Stimulated activated naive B cell treated with anti-CD40 and anti-IgM and Interleukin-4, amounts not matched to agents 10 μg/mL and 1 μg/mL and 100 μg/mL, for 72 hours (primary cell): ENCODE measurements around the gene PEX14.

Source experiments
- ATAC-seq, 2 donors: fragments of 150-1000 bp; cut with Tn5 transposase; replicated peaks; 2 replicates each; pipeline ENCODE4 v1.10.0; 2021; ENCODE audit warnings: moderate library complexity in 1 of 2
- DNase-seq: peaks from one replicate; pipeline ENCODE4 v3.0.0; 2021
- H3K27ac Mint-ChIP-seq: one replicate; pipeline ENCODE4 v1.8.0; 2022; ENCODE audit warnings: mild to moderate bottlenecking, mixed read lengths
- H3K27me3 Mint-ChIP-seq, 2 donors: one replicate each; pipeline ENCODE4 v1.8.0; 2022; ENCODE audit warnings: mixed read lengths in 2 of 2
- H3K36me3 Mint-ChIP-seq, 2 donors: one replicate each; pipeline ENCODE4 v1.8.0; 2022; ENCODE audit warnings: mixed read lengths in 2 of 2, mild to moderate bottlenecking in 1 of 2
- H3K4me1 Mint-ChIP-seq, 2 donors: one replicate each; pipeline ENCODE4 v1.8.0; 2022; ENCODE audit warnings: mixed read lengths in 2 of 2, mild to moderate bottlenecking in 1 of 2
- H3K4me3 Mint-ChIP-seq, 2 donors: one replicate each; pipeline ENCODE4 v1.8.0; 2022; ENCODE audit warnings: mild to moderate bottlenecking in 2 of 2, mixed read lengths in 2 of 2, moderate library complexity in 1 of 2
- H3K9me3 Mint-ChIP-seq, 2 donors: one replicate each; pipeline ENCODE4 v1.8.0; 2022; ENCODE audit warnings: mixed read lengths in 2 of 2, mild to moderate bottlenecking in 1 of 2

PEX14 gene

DNA sequence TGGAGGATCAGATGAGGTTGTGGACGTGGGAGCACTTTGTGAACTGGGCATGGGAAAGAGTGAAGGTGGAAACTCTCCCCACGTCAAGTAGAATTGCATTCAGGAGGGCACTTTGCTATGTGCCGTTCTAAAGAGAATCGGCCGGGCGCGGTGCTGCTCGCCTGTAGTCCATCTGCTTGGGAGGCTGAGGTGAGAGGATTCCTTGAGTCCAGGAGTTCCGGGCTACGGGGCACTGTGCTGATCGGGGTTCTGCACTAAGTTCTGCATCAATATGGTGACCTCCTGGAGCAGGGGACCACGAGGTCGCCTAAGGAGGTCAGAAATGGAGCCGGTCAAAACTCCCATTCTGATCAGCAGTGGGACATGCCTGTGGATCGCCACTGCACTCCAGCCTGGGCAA, 141.9 kb downstream of the PEX14 start:
- Mint-ChIP-seq H3K27me3 (no peaks in the 10 kb centered on the region), H3K4me3 (no peak overlapping the region), H3K4me1 (no peaks in the 10 kb centered on the region), H3K36me3 (peaks cover 4 to 26% of the 10 kb centered on the region in 2 donors), H3K9me3 (no peaks in the 10 kb centered on the region), H3K27ac (no peak overlapping the region)
- ATAC-seq, result no peak
- DNase-seq, result no peak

DNA sequence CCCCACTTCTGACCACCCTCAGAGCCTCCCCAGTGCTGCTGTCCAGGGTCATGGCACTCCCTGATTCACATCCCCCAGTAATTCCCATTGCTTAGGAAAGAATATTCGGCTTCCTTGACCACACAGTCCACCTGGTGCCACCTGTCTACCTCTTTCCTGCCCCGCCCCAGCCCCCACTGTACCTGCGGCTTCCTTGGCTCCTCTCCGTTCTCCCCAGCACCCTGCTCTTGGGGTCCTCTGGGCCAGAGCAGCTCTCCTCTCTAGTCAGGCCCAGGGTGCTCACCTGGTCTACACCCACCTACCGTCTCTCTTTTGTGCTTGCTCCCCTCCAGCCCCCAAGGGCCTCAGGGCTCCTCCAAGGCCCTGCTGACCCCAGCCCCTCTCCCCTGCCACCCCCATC, 142.6 kb downstream of the PEX14 start:
- Mint-ChIP-seq H3K9me3 (no peaks in the 10 kb centered on the region), H3K4me3 (no peak overlapping the region), H3K27ac (no peak overlapping the region), H3K4me1 (no peaks in the 10 kb centered on the region), H3K36me3 (peaks cover 7 to 30% of the 10 kb centered on the region in 2 donors), H3K27me3 (no peaks in the 10 kb centered on the region)
- DNase-seq (no peak), ATAC-seq (no peak)

DNA sequence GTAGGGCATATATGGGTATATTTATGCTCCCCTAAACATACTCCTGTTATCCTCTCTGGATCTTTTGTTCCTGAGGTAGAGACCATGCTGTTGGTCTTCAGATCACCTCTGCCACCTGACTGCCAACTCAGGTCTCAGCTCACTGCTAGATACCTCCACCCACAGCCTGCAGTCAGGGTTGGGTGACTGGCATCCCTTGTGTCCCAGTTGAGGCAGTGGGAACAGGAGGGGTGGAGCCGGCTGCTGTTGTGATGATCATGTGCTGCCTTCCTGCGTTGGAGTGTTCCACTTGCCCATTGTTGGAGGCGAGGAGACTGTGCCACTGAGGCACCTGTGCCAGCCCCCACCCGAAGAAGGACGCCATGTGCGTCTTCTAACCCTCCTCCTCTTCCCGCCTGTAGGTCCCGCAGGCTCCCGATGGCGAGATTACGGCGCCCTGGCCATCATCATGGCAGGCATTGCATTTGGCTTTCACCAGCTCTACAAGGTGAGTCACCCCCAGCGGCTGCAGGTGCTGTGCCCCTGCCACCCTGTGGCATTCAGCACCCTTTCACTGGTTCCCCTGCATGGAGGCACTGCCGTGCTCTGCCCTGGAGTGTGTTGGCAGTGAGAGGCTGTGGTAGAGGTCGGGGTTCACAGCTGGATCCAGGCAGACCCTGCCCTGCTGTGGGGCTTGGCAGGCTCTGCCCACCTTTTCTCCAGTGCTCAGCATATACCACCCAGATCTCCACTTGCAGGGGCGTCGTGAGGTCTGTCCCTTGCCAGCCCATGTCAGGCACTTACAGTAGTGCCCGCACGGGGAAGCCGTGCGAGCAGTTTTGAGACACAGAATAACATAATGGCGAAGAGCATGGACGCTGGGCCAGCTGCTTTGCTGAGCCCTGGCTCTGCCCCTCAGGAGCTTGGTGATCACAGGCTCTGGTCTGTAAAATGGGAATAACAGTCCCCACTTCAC, 143.5 kb downstream of the PEX14 start:
- H3K9me3 Mint-ChIP-seq, result no peaks in the 10 kb centered on the region

DNA sequence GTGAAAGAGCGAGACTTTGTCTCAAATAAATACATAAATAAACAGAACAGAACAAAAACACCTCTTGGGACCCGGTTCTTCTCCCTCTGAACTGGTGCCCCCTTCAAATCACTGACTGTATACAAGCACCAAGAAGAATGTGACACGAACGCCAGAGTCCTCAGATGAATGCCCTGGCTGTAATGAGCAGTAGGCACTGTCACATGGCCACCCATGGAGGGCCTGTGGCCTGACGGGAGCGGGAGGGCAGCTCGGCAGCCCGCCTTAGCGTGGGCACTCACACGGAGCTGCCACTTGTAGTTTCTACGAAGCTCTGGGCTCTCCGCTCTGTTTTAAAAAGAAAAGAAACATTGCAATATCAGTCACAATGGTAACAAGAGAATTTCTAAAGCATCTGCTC, 146.0 kb downstream of the PEX14 start:
- H3K27ac Mint-ChIP-seq, result no peak overlapping the region
- no peaks in the 10 kb centered on the region for H3K9me3 Mint-ChIP-seq
- H3K36me3 Mint-ChIP-seq, result peaks cover 18 to 31% of the 10 kb centered on the region in 2 donors
- DNase-seq (no peak), ATAC-seq (no peak)
- no peaks in the 10 kb centered on the region for H3K27me3 Mint-ChIP-seq
- no peaks in the 10 kb centered on the region for H3K4me1 Mint-ChIP-seq
- no peak overlapping the region for H3K4me3 Mint-ChIP-seq

More for the DNA sequence above, 143.5 kb downstream of the PEX14 start:
- Mint-ChIP-seq H3K27me3 (no peaks in the 10 kb centered on the region), H3K4me3 (no peak overlapping the region), H3K27ac (no peak overlapping the region), H3K4me1 (no peaks in the 10 kb centered on the region), H3K36me3 (peaks cover 9 to 26% of the 10 kb centered on the region in 2 donors)
- no peak for DNase-seq
- no peak for ATAC-seq

DNA sequence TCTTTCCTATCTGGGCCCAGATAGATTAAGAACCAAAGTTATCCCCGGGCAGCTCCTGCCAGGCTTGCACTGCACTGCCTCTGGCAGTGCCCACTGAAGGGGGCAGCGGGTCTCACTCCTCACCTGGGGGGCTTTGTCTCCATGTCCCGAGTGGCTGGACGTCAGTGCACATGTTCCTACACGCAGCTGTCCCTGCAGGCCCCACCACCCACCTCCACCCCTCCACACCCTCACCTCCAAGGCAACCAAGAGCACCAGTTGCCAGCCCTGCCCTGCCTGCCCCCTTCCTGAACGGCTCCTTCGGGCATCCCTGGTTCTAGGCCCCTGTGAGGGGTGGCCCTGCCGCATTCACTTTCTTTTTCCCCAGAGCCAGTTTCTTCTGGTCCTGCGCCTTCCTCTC, 147.2 kb downstream of the PEX14 start:
- ATAC-seq, result no peak
- Mint-ChIP-seq H3K4me1 (no peaks in the 10 kb centered on the region), H3K36me3 (peaks cover 18 to 33% of the 10 kb centered on the region in 2 donors), H3K27me3 (no peaks in the 10 kb centered on the region), H3K27ac (no peak overlapping the region), H3K4me3 (no peak overlapping the region), H3K9me3 (no peaks in the 10 kb centered on the region)
- no peak for DNase-seq

GRCh38 chr1:10622910-10623685, 148.3 kb downstream of the PEX14 start:
- H3K4me3 Mint-ChIP-seq, result no peak overlapping the region
- H3K9me3 Mint-ChIP-seq, result no peaks in the 10 kb centered on the region
- H3K27me3 Mint-ChIP-seq, result no peaks in the 10 kb centered on the region
- ATAC-seq (no peak), DNase-seq (no peak)
- no peaks in the 10 kb centered on the region for H3K4me1 Mint-ChIP-seq
- H3K27ac Mint-ChIP-seq, result no peak overlapping the region
- peaks cover 22 to 26% of the 10 kb centered on the region in 2 donors for H3K36me3 Mint-ChIP-seq

- Mint-ChIP-seq H3K27ac (no peak overlapping the region), H3K4me3 (no peak overlapping the region), H3K9me3 (no peaks in the 10 kb centered on the region), H3K4me1 (no peaks in the 10 kb centered on the region), H3K27me3 (no peaks in the 10 kb centered on the region), H3K36me3 (peaks cover 18 to 26% of the 10 kb centered on the region in 2 donors)
- ATAC-seq (no peak), DNase-seq (no peak)
Measured at GRCh38 chr1:10623686-10624145, 149.0 kb downstream of the PEX14 start.

DNA sequence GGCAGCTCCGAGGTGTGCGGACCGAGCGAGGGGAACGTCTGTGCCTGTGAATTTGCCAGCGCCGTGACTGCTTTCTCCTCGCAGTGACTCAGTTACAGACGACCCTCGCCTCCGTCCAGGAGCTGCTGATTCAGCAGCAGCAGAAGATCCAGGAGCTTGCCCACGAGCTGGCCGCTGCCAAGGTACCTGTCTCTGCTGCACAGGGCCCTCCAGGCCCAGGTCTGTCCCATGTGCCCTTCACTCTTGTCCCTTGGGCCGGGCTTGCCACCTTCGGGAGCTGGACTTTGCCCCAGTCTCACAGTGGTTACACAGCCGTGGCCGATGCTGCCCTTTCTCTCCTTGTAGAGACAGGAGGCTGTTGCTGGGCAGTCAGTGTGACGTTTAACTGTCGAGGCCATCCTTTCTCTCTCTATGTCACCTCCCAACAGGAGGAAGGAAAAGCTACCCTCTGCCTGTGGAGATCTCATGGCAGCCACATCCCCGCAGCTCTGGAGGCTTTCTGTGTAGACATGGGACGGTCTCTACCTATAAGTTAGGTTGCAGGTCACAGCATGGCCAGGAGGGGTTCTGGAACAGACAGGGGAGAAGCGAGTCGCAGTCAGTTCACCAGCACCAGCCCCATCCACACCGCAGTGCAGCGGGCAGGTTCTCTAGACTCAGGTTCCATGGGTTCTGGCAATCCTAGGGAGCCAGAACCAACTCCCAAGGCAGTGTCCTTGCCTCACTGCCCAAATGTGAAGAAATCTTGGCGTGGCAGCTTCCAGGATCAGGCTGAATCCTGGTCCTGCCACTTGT, 149.7 kb downstream of the PEX14 start:
- H3K4me1 Mint-ChIP-seq, result no peaks in the 10 kb centered on the region

GRCh38 chr1:10625076-10625475, 150.3 kb downstream of the PEX14 start:
- Mint-ChIP-seq H3K4me3 (no peak overlapping the region), H3K27ac (no peak overlapping the region), H3K4me1 (no peaks in the 10 kb centered on the region), H3K36me3 (peaks cover 24 to 32% of the 10 kb centered on the region in 2 donors), H3K27me3 (no peaks in the 10 kb centered on the region), H3K9me3 (no peaks in the 10 kb centered on the region)
- no peak for ATAC-seq
- no peak for DNase-seq

More for the DNA sequence above, 149.7 kb downstream of the PEX14 start:
- Mint-ChIP-seq H3K4me3 (no peak overlapping the region), H3K27me3 (no peaks in the 10 kb centered on the region), H3K36me3 (peaks cover 21 to 29% of the 10 kb centered on the region in 2 donors), H3K27ac (no peak overlapping the region), H3K9me3 (no peaks in the 10 kb centered on the region)
- DNase-seq, result no peak
- ATAC-seq, result no peak

DNA sequence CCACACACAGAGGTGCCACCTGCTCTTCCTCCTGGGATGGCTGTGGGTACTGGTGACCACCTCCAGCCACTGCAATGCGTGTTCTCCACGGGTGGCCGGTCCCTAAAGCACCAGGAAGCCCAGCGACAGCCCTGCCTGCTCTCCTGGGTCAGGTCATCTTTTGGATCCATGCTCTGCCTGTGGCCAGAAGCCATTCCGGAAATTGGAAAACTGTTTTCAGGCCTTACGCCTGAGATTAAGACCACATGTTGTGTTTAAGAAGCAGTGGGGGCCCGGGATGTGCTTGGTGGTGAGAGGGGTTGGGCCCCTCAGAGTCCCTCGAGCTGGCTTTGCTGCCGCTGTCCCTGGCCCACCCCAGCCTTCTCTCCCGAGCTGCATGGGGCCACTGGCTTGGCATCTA, 150.8 kb downstream of the PEX14 start:
- no peak for ATAC-seq
- DNase-seq, result no peak
- Mint-ChIP-seq H3K27ac (no peak overlapping the region), H3K4me3 (no peak overlapping the region), H3K36me3 (peaks cover 26 to 36% of the 10 kb centered on the region in 2 donors), H3K9me3 (no peaks in the 10 kb centered on the region), H3K4me1 (no peaks in the 10 kb centered on the region), H3K27me3 (no peaks in the 10 kb centered on the region)

DNA sequence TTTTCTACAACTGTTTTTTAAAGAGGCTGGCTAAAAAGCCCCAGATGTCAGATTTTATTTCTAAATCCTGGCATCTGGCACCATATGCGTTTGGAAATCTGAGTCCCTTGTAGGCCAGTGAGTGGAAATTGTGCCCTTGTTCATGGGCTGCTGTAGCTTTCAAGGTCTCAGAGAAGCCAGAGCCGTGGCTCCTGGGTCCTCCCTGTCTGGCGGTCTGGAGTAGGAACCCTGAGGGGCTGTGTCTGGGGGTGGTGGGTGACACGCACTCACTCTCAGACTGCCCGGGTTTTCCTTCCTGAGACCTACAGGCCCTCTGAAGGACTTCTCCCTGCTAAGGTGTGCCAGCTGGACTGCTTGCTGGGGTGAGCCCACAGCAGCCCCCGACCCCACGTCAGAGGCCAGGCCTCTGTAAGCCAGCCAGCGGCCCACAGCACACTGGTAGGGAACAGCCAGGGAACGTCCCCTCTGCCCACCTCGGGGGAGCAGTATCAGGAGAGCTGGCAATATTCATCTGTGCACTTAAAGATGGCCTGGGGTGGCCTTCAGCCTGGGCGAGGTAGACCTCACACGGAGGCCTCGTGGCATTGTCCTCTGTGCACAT, 151.5 kb downstream of the PEX14 start:
- DNase-seq, result no peak
- no peak for ATAC-seq
- Mint-ChIP-seq H3K9me3 (no peaks in the 10 kb centered on the region), H3K27ac (no peak overlapping the region), H3K4me3 (no peak overlapping the region), H3K27me3 (no peaks in the 10 kb centered on the region), H3K4me1 (no peaks in the 10 kb centered on the region), H3K36me3 (peaks cover 27 to 40% of the 10 kb centered on the region in 2 donors)

- DNase-seq (no peak), ATAC-seq (no peak)
- Mint-ChIP-seq H3K9me3 (no peaks in the 10 kb centered on the region), H3K27ac (no peak overlapping the region), H3K4me3 (no peak overlapping the region), H3K4me1 (no peaks in the 10 kb centered on the region), H3K27me3 (no peaks in the 10 kb centered on the region), H3K36me3 (peaks cover 31 to 40% of the 10 kb centered on the region in 2 donors)
Measured at GRCh38 chr1:10626791-10627410, 152.2 kb downstream of the PEX14 start.

GRCh38 chr1:10628685-10629084, 153.9 kb downstream of the PEX14 start:
- no peak overlapping the region for H3K27ac Mint-ChIP-seq
- ATAC-seq, result no peak
- H3K36me3 Mint-ChIP-seq, result peaks cover 26 to 33% of the 10 kb centered on the region in 2 donors
- H3K4me3 Mint-ChIP-seq, result no peak overlapping the region
- H3K27me3 Mint-ChIP-seq, result no peaks in the 10 kb centered on the region
- no peaks in the 10 kb centered on the region for H3K9me3 Mint-ChIP-seq
- DNase-seq, result no peak
- no peaks in the 10 kb centered on the region for H3K4me1 Mint-ChIP-seq
